ENCODE results near the gene DOCK3.
"Not testable (repeated sequence)": the region's sequence is repeated elsewhere in the genome, so short reads cannot be mapped to it uniquely, and the experiment has no call there.

Gene DOCK3

GRCh38 chr3:50651445-50651844, 23.3 kb upstream of the DOCK3 start:
- no peak for DNase-seq

GRCh38 chr3:50651920-50652529, 22.7 kb upstream of the DOCK3 start:
- no peak for DNase-seq

- no peak for DNase-seq
These were observed 22.0 kb upstream of the DOCK3 start for GRCh38 chr3:50652709-50653108.

- no peak for DNase-seq
These were observed 20.7 kb upstream of the DOCK3 start for GRCh38 chr3:50653937-50654595.

GRCh38 chr3:50655009-50655830, 19.5 kb upstream of the DOCK3 start:
- DNase-seq: no peak

GRCh38 chr3:50656417-50657195, 18.1 kb upstream of the DOCK3 start:
- no peak for DNase-seq

- no peak for DNase-seq
These were observed 17.3 kb upstream of the DOCK3 start for GRCh38 chr3:50657407-50657806.

GRCh38 chr3:50657816-50658215, 16.9 kb upstream of the DOCK3 start:
- no peak for DNase-seq

GRCh38 chr3:50658416-50658815, 16.3 kb upstream of the DOCK3 start:
- no peak for DNase-seq

- no peak for DNase-seq
These were observed 15.9 kb upstream of the DOCK3 start for GRCh38 chr3:50658831-50659230.

- no peak for DNase-seq
These were observed 14.3 kb upstream of the DOCK3 start for GRCh38 chr3:50660386-50660785.

- no peak for DNase-seq
These were observed 13.3 kb upstream of the DOCK3 start for GRCh38 chr3:50661321-50661837.

- DNase-seq: no peak
These were observed 12.3 kb upstream of the DOCK3 start for GRCh38 chr3:50662408-50662807.

- DNase-seq: no peak
These were observed 9.5 kb upstream of the DOCK3 start for GRCh38 chr3:50665081-50665840.

GRCh38 chr3:50665841-50666115, 8.9 kb upstream of the DOCK3 start:
- DNase-seq: not testable (repeated sequence)

GRCh38 chr3:50666837-50667236, 7.9 kb upstream of the DOCK3 start:
- DNase-seq: no peak

- DNase-seq: no peak
These were observed 3.4 kb upstream of the DOCK3 start for GRCh38 chr3:50671331-50671730.

GRCh38 chr3:50672656-50673055, 2.1 kb upstream of the DOCK3 start:
- no peak for DNase-seq

GRCh38 chr3:50673931-50674330, 796 bp upstream of the DOCK3 start:
- no peak for DNase-seq

GRCh38 chr3:50675179-50676030, 678 bp downstream of the DOCK3 start:
- DNase-seq: no peak

- DNase-seq: no peak
These were observed 1.4 kb downstream of the DOCK3 start for GRCh38 chr3:50676031-50676705.

All from NCI-H1436 treated with DMSO at 0.1 percent for 48 hours (cell line).